HCT116 (cell line): Measurements from ENCODE around the gene GRIN2A. TPM values are rescaled to one million over a fixed set of nuclear protein-coding genes. Genes with fewer than 3 reads are reported as not detected.

Source experiments
- ATAC-seq: fragments of 200-7000 bp; cut with Tn5 transposase; 2 replicates; pipeline ENCODE4 v1.9.1; 2020; ENCODE audit warnings: mild to moderate bottlenecking, moderate library complexity
- BruUV-seq: library from RNA; stranded (reverse); fragments of 400-500 nt; replicated peaks from 2 replicates; lab custom pipeline; 2021; lab: Mats Ljungman, UMichigan
- CTCF ChIA-PET: fragments of 300-600 bp; sonication (Branson Sonifier 250); formaldehyde crosslinking; loops from one replicate; lab custom pipeline; 2021; ENCODE audit warnings: antibody characterized with exemption; lab: Charles Lee
- POLR2A ChIA-PET: fragments of 300-600, 350-600 bp; sonication (Branson Sonifier 250); formaldehyde crosslinking; loops from one replicate; lab custom pipeline; 2021; ENCODE audit warnings: antibody characterized with exemption; lab: Charles Lee
- RAD21 ChIA-PET, 2 experiments: fragments of 300-600 bp; sonication (Branson Sonifier 250); formaldehyde crosslinking; loops; one replicate each; lab custom pipeline; 2023; ENCODE audit warnings: low total read pairs in 2 of 2; ENCODE audit not compliant: uncharacterized antibody in 2 of 2, unreplicated experiment in 2 of 2, low non-redundant PET in 1 of 2; lab: Charles Lee
- DNase-seq: peaks from one replicate; pipeline ENCODE4 v3.0.0-alpha.2; 2010; ENCODE audit warnings: low read depth, low spot score
- H2AFZ ChIP-seq: fragments of 200-600 bp; shearing (Covaris generic), sonication (generic); 2 replicates; pipeline ENCODE4 v1.6.1; 2017; ENCODE audit warnings: low read depth, mixed run types, mixed read lengths, antibody characterized with exemption, low read length; ENCODE audit not compliant: poor library complexity, severe bottlenecking
- H3K27ac ChIP-seq: 2 replicates; pipeline ENCODE4 v1.5.1; 2012; ENCODE audit warnings: low read depth, low read length
- H3K27me3 ChIP-seq: fragments of 200-600 bp; sonication (generic); 2 replicates; pipeline ENCODE4 v1.6.1; 2016; ENCODE audit warnings: mixed run types, low read length, mixed read lengths; ENCODE audit not compliant: insufficient read depth
- H3K36me3 ChIP-seq, 2 experiments: fragments of 200-500 bp in 1 of 2; fragments of 200-600 bp in 1 of 2; sonication (Bioruptor generic) in 1 of 2; sonication (generic) in 1 of 2; 2 replicates each; pipeline versions ENCODE4 v1.5.1 to v1.6.1; 2014 to 2016; ENCODE audit warnings: low read length in 2 of 2, inconsistent platforms in 1 of 2, mixed read lengths in 1 of 2, mixed run types in 1 of 2; ENCODE audit not compliant: insufficient read depth in 2 of 2, control insufficient read depth in 1 of 2
- H3K4me1 ChIP-seq, 2 experiments: fragments of 200-600 bp in 1 of 2; sonication (generic) in 1 of 2; 2 replicates each; pipeline versions ENCODE4 v1.5.1 to v1.6.1; 2012 to 2017; ENCODE audit warnings: low read length in 2 of 2, inconsistent platforms in 1 of 2, mild to moderate bottlenecking in 1 of 2, mixed read lengths in 1 of 2, mixed run types in 1 of 2, moderate library complexity in 1 of 2; ENCODE audit not compliant: insufficient read depth in 2 of 2, control insufficient read depth in 1 of 2
- H3K4me2 ChIP-seq: fragments of 200-600 bp; sonication (generic); 2 replicates; pipeline ENCODE4 v1.6.1; 2017; ENCODE audit warnings: mixed run types, low read length, mixed read lengths
- H3K4me3 ChIP-seq, 2 experiments: fragments of 200-600 bp in 1 of 2; sonication (generic) in 1 of 2; replicated peaks in 1 of 2; 2 replicates each; pipeline ENCODE4 v1.5.1; 2011 to 2016; ENCODE audit warnings: low read length in 2 of 2, control low read depth in 1 of 2, low read depth in 1 of 2, mild to moderate bottlenecking in 1 of 2, mixed read lengths in 1 of 2, mixed run types in 1 of 2
- H3K79me2 ChIP-seq: fragments of 200-600 bp; sonication (generic); 2 replicates; pipeline ENCODE4 v1.6.1; 2017; ENCODE audit warnings: mild to moderate bottlenecking, mixed run types, low read length, moderate library complexity, mixed read lengths; ENCODE audit not compliant: insufficient read depth
- H3K9ac ChIP-seq: fragments of 200-600 bp; sonication (generic); 2 replicates; pipeline ENCODE4 v1.6.1; 2016; ENCODE audit warnings: low read length, mixed read lengths
- H3K9me2 ChIP-seq: fragments of 200-600 bp; sonication (generic), shearing (Covaris generic); 2 replicates; pipeline ENCODE4 v1.6.1; 2017; ENCODE audit warnings: mixed run types, mild to moderate bottlenecking, moderate library complexity; ENCODE audit not compliant: insufficient read depth
- H3K9me3 ChIP-seq, 2 experiments: fragments of 200-500 bp in 1 of 2; fragments of 200-600 bp in 1 of 2; sonication (Bioruptor generic) in 1 of 2; sonication (generic) in 1 of 2; 2 replicates each; pipeline ENCODE4 v1.6.1; 2014 to 2017; ENCODE audit warnings: low read length in 2 of 2, mixed read lengths in 2 of 2, inconsistent platforms in 1 of 2, low read depth in 1 of 2, mild to moderate bottlenecking in 1 of 2, mixed run types in 1 of 2, moderate library complexity in 1 of 2; ENCODE audit not compliant: control insufficient read depth in 1 of 2, insufficient read depth in 1 of 2
- H4K20me1 ChIP-seq: fragments of 200-600 bp; sonication (generic), shearing (Covaris generic); 2 replicates; pipeline ENCODE4 v1.6.1; 2017; ENCODE audit warnings: mixed run types, mild to moderate bottlenecking, moderate library complexity; ENCODE audit not compliant: insufficient read depth
- ATF3 ChIP-seq: IDR thresholded peaks from 2 replicates; pipeline ENCODE4 v1.6.1; 2012
- FOSL1 ChIP-seq: IDR thresholded peaks from 2 replicates; pipeline ENCODE4 v1.6.1; 2012; ENCODE audit warnings: low read depth
- JUND ChIP-seq: IDR thresholded peaks from 2 replicates; pipeline ENCODE4 v1.6.1; 2012
- SRF ChIP-seq: IDR thresholded peaks from 2 replicates; pipeline ENCODE4 v1.6.1; 2012; ENCODE audit warnings: low read depth
- YY1 ChIP-seq: IDR thresholded peaks from 2 replicates; pipeline ENCODE4 v1.6.1; 2011; ENCODE audit warnings: low read length, low read depth, moderate library complexity, mild to moderate bottlenecking; ENCODE audit not compliant: insufficient replicate concordance; ENCODE audit errors: extremely low read depth
- ZNF274 ChIP-seq: fragments of 200-500 bp; sonication (Bioruptor generic); IDR thresholded peaks from 2 replicates; pipeline ENCODE4 v1.6.1; 2014; ENCODE audit warnings: mild to moderate bottlenecking, low read depth, low read length, inconsistent platforms
- intact Hi-C: fragments of 100-400 bp; cut with micrococcal nuclease; formaldehyde crosslinking; loops from 2 replicates; pipeline ENCODE4 v1.10.0; 2022
- total RNA-seq: library from RNA; stranded (reverse); gene quantifications from one replicate; pipeline ENCODE4 v1.2.1, GENCODE V29; 2021; ENCODE audit not compliant: unreplicated experiment
- TF ChIP-seq, protein P1 (sequence below): IDR thresholded peaks from 2 replicates; pipeline ENCODE4 v1.6.1; 2012
- TF ChIP-seq, protein P2 (sequence below): IDR thresholded peaks from 2 replicates; pipeline ENCODE4 v1.6.1; 2012; ENCODE audit warnings: low read depth

GRIN2A gene
- total RNA-seq, 1 experiment from 2014 or later = 0.02 TPM

DNA sequence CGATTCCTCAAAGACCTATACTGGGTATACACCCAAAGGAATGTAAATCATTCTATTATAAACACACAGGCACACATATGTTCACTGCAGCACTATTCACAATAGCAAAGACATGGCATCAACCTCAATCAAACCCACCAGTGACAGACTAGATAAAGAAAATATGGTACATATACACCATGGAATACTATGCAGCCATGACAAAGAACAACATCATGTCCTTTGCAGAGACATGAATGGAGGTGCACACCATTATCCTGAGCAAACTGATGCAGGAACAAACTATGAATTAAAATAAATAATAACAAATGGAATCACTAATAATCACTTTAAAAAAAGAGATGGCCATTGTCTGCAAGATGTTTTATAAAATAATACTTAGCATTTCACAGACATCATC is 380.1 kb downstream of the GRIN2A start:
- Histone ChIP-seq H3K9me3 (no peaks in the 10 kb centered on the region), H2AFZ (no peak overlapping the region), H3K27me3 (no peaks in the 10 kb centered on the region; the same call in 1 of the 2 replicates), H4K20me1 (no peaks in the 10 kb centered on the region), H3K36me3 (no peaks in the 10 kb centered on the region), H3K9me2 (no peaks in the 10 kb centered on the region), H3K27ac (no peak overlapping the region), H3K9ac (no peak overlapping the region), H3K4me1 (no peaks in the 10 kb centered on the region), H3K79me2 (no peaks in the 10 kb centered on the region), H3K4me3 (no peak overlapping the region), H3K4me2 (no peak overlapping the region)
- POLR2A ChIA-PET = no interaction called here
- DNase-seq (no peak), ATAC-seq (no peak)
- no TSS peak for BruUV-seq
- CTCF ChIA-PET = no interaction called here
- RAD21 ChIA-PET = no interaction called here
- intact Hi-C loops = no loop called here
- no peak for TF ChIP-seq YY1
- TF ChIP-seq, protein P1, sequence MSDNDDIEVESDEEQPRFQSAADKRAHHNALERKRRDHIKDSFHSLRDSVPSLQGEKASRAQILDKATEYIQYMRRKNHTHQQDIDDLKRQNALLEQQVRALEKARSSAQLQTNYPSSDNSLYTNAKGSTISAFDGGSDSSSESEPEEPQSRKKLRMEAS = no peak
- TF ChIP-seq SRF = no peak
- no peak for TF ChIP-seq ATF3
- TF ChIP-seq FOSL1 = no peak
- TF ChIP-seq ZNF274 = no peak
- TF ChIP-seq JUND = no peak
- TF ChIP-seq, protein P2, sequence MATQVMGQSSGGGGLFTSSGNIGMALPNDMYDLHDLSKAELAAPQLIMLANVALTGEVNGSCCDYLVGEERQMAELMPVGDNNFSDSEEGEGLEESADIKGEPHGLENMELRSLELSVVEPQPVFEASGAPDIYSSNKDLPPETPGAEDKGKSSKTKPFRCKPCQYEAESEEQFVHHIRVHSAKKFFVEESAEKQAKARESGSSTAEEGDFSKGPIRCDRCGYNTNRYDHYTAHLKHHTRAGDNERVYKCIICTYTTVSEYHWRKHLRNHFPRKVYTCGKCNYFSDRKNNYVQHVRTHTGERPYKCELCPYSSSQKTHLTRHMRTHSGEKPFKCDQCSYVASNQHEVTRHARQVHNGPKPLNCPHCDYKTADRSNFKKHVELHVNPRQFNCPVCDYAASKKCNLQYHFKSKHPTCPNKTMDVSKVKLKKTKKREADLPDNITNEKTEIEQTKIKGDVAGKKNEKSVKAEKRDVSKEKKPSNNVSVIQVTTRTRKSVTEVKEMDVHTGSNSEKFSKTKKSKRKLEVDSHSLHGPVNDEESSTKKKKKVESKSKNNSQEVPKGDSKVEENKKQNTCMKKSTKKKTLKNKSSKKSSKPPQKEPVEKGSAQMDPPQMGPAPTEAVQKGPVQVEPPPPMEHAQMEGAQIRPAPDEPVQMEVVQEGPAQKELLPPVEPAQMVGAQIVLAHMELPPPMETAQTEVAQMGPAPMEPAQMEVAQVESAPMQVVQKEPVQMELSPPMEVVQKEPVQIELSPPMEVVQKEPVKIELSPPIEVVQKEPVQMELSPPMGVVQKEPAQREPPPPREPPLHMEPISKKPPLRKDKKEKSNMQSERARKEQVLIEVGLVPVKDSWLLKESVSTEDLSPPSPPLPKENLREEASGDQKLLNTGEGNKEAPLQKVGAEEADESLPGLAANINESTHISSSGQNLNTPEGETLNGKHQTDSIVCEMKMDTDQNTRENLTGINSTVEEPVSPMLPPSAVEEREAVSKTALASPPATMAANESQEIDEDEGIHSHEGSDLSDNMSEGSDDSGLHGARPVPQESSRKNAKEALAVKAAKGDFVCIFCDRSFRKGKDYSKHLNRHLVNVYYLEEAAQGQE = no peak
